A172 (cell line): ENCODE results near the gene NEGR1. TPM values are rescaled to one million over a fixed set of nuclear protein-coding genes. Genes with fewer than 3 reads are reported as not detected.

Experiments
- DNase-seq: peaks from one replicate; pipeline ENCODE4 v3.0.0-alpha.2; 2015; ENCODE audit warnings: low spot score
- total RNA-seq: library from RNA; depleted of rRNA; stranded (reverse); fragments of >200 nt; shearing (Covaris generic); gene quantifications from 2 replicates; pipeline ENCODE4 v1.2.3, GENCODE V29; 2014

The NEGR1 gene
- total RNA-seq, 1 experiment from 2014 or later, result 0.03 TPM

GRCh38 chr1:71630073-71630472 is 652.3 kb downstream of the NEGR1 start:
- no peak for DNase-seq

- DNase-seq, result no peak
Measured at GRCh38 chr1:71625004-71625403, 657.3 kb downstream of the NEGR1 start.

GRCh38 chr1:71623888-71624287 is 658.5 kb downstream of the NEGR1 start:
- DNase-seq, result no peak

GRCh38 chr1:71621785-71622184 is 660.6 kb downstream of the NEGR1 start:
- DNase-seq, result peak; percentile 57

GRCh38 chr1:71618766-71619530 is 663.4 kb downstream of the NEGR1 start:
- DNase-seq, result no peak

GRCh38 chr1:71618191-71618590 is 664.1 kb downstream of the NEGR1 start:
- no peak for DNase-seq

GRCh38 chr1:71610476-71610875 is 671.9 kb downstream of the NEGR1 start:
- no peak for DNase-seq

GRCh38 chr1:71603044-71603776 is 679.1 kb downstream of the NEGR1 start:
- DNase-seq, result no peak

GRCh38 chr1:71600023-71600422 is 682.3 kb downstream of the NEGR1 start:
- no peak for DNase-seq

GRCh38 chr1:71599306-71599705 is 683.0 kb downstream of the NEGR1 start:
- no peak for DNase-seq

- DNase-seq, result no peak
Measured at GRCh38 chr1:71593523-71593922, 688.8 kb downstream of the NEGR1 start.

- no peak for DNase-seq
Measured at GRCh38 chr1:71592646-71593274, 689.6 kb downstream of the NEGR1 start.

- no peak for DNase-seq
Measured at GRCh38 chr1:71589005-71589404, 693.3 kb downstream of the NEGR1 start.

GRCh38 chr1:71587961-71588360 is 694.4 kb downstream of the NEGR1 start:
- DNase-seq, result no peak

- no peak for DNase-seq
Measured at GRCh38 chr1:71586030-71586429, 696.3 kb downstream of the NEGR1 start.

GRCh38 chr1:71583756-71584155 is 698.6 kb downstream of the NEGR1 start:
- no peak for DNase-seq

GRCh38 chr1:71582673-71583072 is 699.7 kb downstream of the NEGR1 start:
- no peak for DNase-seq

- DNase-seq, result no peak
Measured at GRCh38 chr1:71577451-71578131, 704.7 kb downstream of the NEGR1 start.

GRCh38 chr1:71572038-71572437 is 710.3 kb downstream of the NEGR1 start:
- DNase-seq, result no peak

GRCh38 chr1:71566413-71566812 is 715.9 kb downstream of the NEGR1 start:
- no peak for DNase-seq

- DNase-seq, result no peak
Measured at GRCh38 chr1:71565831-71566230, 716.5 kb downstream of the NEGR1 start.

GRCh38 chr1:71565262-71565661 is 717.1 kb downstream of the NEGR1 start:
- DNase-seq, result no peak
